ENCODE data around the gene GBP5. TPM values are rescaled to one million over a fixed set of nuclear protein-coding genes. Genes with fewer than 3 reads are reported as not detected.

The GBP5 gene
- polyA plus RNA-seq, 1 of the 3 experiments (the other 2 are of a cell fraction) = 0.08 TPM

- Histone ChIP-seq H3K27ac (ENCODE audit: low read depth in 2 of 2, low read length in 1 of 2) (no peak overlapping the region), H3K79me2 (ENCODE audit: insufficient read depth) (no peaks in the 10 kb centered on the region), H2AFZ (ENCODE audit: low read depth) (no peak overlapping the region), H3K4me2 (no peak overlapping the region), H3K9ac (no peak overlapping the region), H3F3A (replicated peaks; ENCODE audit: insufficient read depth) (no peaks in the 10 kb centered on the region), H3K9me3 (no peaks in the 10 kb centered on the region), H3K9me2 (no peaks in the 10 kb centered on the region), H3K4me1 (ENCODE audit: control insufficient read depth in 1 of 2, insufficient read depth in 2 of 2, low read depth in 1 of 2, low read length in 1 of 2) (no peaks in the 10 kb centered on the region), H3K27me3 (ENCODE audit: insufficient read depth) (no peaks in the 10 kb centered on the region), H3K36me3 (replicated peaks in 1 of 2; ENCODE audit: control insufficient read depth in 1 of 2, insufficient read depth in 2 of 2, low read length in 1 of 2) (no peaks in the 10 kb centered on the region), H3K4me3 (ENCODE audit: low read depth in 2 of 2, low read length in 1 of 2) (no peak overlapping the region), H4K20me1 (ENCODE audit: insufficient read depth) (no peaks in the 10 kb centered on the region)
- TF ChIP-seq RAD21 (IDR thresholded peaks at IDR 0.05; ENCODE audit: low read length) (no peak), YY1 (IDR thresholded peaks at IDR 0.05; ENCODE audit: low read depth) (no peak), IRF3 (IDR thresholded peaks at IDR 0.05; ENCODE audit: low read depth, low read length) (no peak), ELF1 (IDR thresholded peaks at IDR 0.05) (no peak), POLR2AphosphoS5 (IDR thresholded peaks at IDR 0.05; ENCODE audit: low read depth, low read length) (no peak), USF2 (IDR thresholded peaks at IDR 0.05; ENCODE audit: borderline replicate concordance, low read depth, low read length) (no peak), MEF2A (IDR thresholded peaks at IDR 0.05; ENCODE audit: borderline replicate concordance, low read depth) (no peak), ZBTB33 (IDR thresholded peaks at IDR 0.05; ENCODE audit: borderline replicate concordance, low read depth) (no peak), FOSL2 (IDR thresholded peaks at IDR 0.05; ENCODE audit: borderline replicate concordance, low read depth) (no peak)
- ChIA-PET POLR2A (no interaction called here), CTCF (interaction anchor here (1.4 kb wide), 1 partner anchor 13 kb away, joined by 3 read pairs; no protein-coding TSS in a partner anchor)
- DNase-seq = no peak
- 21% methylated on average over 3 of the region's 3 CpGs for WGBS (ENCODE audit: low lambda C conversion rate)
These were observed 8.1 kb upstream of the GBP5 start for GRCh38 chr1:89280766-89281165.

GRCh38 chr1:89279011-89279466, 6.4 kb upstream of the GBP5 start:
- no peak for DNase-seq
- Histone ChIP-seq H3K79me2 (ENCODE audit: insufficient read depth) (no peaks in the 10 kb centered on the region), H3K9ac (no peak overlapping the region), H3K27me3 (ENCODE audit: insufficient read depth) (no peaks in the 10 kb centered on the region), H3K4me2 (no peak overlapping the region), H3K36me3 (replicated peaks in 1 of 2; ENCODE audit: control insufficient read depth in 1 of 2, insufficient read depth in 2 of 2, low read length in 1 of 2) (no peaks in the 10 kb centered on the region), H4K20me1 (ENCODE audit: insufficient read depth) (no peaks in the 10 kb centered on the region), H2AFZ (ENCODE audit: low read depth) (no peak overlapping the region), H3F3A (replicated peaks; ENCODE audit: insufficient read depth) (no peaks in the 10 kb centered on the region), H3K27ac (ENCODE audit: low read depth in 2 of 2, low read length in 1 of 2) (no peak overlapping the region), H3K4me1 (ENCODE audit: control insufficient read depth in 1 of 2, insufficient read depth in 2 of 2, low read depth in 1 of 2, low read length in 1 of 2) (peaks cover 0 to 7% of the 10 kb centered on the region in 2 experiments; a peak in 1 of 4 replicates), H3K9me3 (no peaks in the 10 kb centered on the region), H3K9me2 (no peaks in the 10 kb centered on the region), H3K4me3 (ENCODE audit: low read depth in 2 of 2, low read length in 1 of 2) (no peak overlapping the region)
- ChIA-PET CTCF (no interaction called here), POLR2A (no interaction called here)
- no peak for TF ChIP-seq USF1 (IDR thresholded peaks at IDR 0.05; ENCODE audit: borderline replicate concordance, low read depth)
- TF ChIP-seq TEAD4 (IDR thresholded peaks at IDR 0.05; ENCODE audit: borderline replicate concordance, insufficient read depth) = no peak
- no peak for TF ChIP-seq NFIC (IDR thresholded peaks at IDR 0.05; ENCODE audit: borderline replicate concordance)
- no peak for TF ChIP-seq USF2 (IDR thresholded peaks at IDR 0.05; ENCODE audit: borderline replicate concordance, low read depth, low read length)
- TF ChIP-seq NRF1 (IDR thresholded peaks at IDR 0.05; ENCODE audit: low read depth, low read length) = no peak
- TF ChIP-seq EP300 (IDR thresholded peaks at IDR 0.05; ENCODE audit: borderline replicate concordance in 1 of 2, low read depth in 1 of 2, low read length in 1 of 2) = no peak
- no peak for TF ChIP-seq CTCF (IDR thresholded peaks at IDR 0.05)
- TF ChIP-seq EZH2phosphoT487 (IDR thresholded peaks at IDR 0.05; ENCODE audit: borderline replicate concordance, low read depth) = no peak
- no peak for TF ChIP-seq SMC3 (IDR thresholded peaks at IDR 0.05; ENCODE audit: low read depth, low read length)
- no peak for TF ChIP-seq FOSL2 (IDR thresholded peaks at IDR 0.05; ENCODE audit: borderline replicate concordance, low read depth)
- TF ChIP-seq RFX5 (IDR thresholded peaks at IDR 0.05; ENCODE audit: low read length) = no peak
- TF ChIP-seq MAX (IDR thresholded peaks at IDR 0.05; ENCODE audit: low read depth) = no peak
- no peak for TF ChIP-seq RCOR1 (IDR thresholded peaks at IDR 0.05; ENCODE audit: low read length)
- WGBS (ENCODE audit: low lambda C conversion rate) = 75% methylated on average over 6 of the region's 6 CpGs

All from SK-N-SH (cell line).